GM18951 (cell line): ENCODE data around the gene TAS2R20.
"Not testable (repeated sequence)": the region's sequence is repeated elsewhere in the genome, so short reads cannot be mapped to it uniquely, and the experiment has no call there.

ENCODE experiments used
- POLR2A ChIP-seq: IDR thresholded peaks from 4 replicates; pipeline ENCODE4 v1.6.1; 2011; ENCODE audit warnings: mild to moderate bottlenecking; ENCODE audit not compliant: insufficient read length, insufficient read depth; ENCODE audit errors: extremely low read depth
- in situ Hi-C: fragments of 300-500 bp; cut with MboI; formaldehyde crosslinking; loops from one replicate; pipeline ENCODE4 v1.12.0; 2022; ENCODE audit warnings: low sequenced_read_pairs, mixed read lengths, inconsistent platforms; ENCODE audit not compliant: unreplicated experiment

The TAS2R20 gene

GRCh38 chr12:10998204-10998603 lies at the start of gene TAS2R20:
TSS of gene TAS2R20 (minus strand) at chr12:10998304. CDS start at chr12:10997875, 429 bp downstream.
- no peak for TF ChIP-seq POLR2A
- in situ Hi-C loops = no loop called here

- in situ Hi-C loops = not testable (repeated sequence)
Measured at GRCh38 chr12:11041366-11041765, 43.3 kb upstream of the TAS2R20 start.

DNA sequence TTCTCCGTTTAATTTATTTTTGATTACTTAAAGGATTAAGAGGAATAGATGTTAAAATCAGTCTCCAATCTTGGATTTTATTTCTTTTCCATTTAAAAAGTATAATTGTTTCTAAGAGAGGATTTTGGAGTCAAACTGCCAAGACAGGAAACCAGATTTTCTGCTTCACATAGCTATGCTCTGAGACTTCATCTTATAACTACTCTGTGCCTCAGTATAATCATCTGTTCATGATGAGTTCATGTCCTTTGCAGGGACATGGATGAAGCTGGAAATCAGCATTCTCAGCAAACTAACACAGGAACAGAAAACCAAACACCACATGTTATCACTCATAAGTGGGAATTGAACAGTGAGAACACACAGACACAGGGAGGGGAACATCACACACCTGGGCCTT lies 42.1 kb upstream of the TAS2R20 start:
- in situ Hi-C loops = no loop called here
- TF ChIP-seq POLR2A = no peak

DNA sequence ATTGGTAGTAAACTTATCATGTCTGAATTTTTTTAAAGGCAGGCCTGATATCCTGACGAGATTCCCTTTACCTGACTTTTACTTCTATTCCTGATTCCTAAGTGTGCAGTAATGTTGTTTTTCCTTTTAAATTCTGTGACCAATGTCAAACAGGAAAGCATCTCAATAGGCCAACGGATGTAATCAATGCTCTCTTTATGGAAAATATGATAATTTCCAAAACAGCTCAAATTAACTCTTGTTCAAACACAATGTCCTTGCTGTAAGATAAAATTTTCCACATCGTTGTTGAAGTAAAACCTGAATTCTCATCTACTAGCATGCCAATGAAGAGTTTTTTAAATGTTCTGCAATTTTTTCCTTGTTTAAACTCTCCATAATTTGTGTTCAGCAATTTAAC lies 41.1 kb upstream of the TAS2R20 start:
- TF ChIP-seq POLR2A = no peak
- in situ Hi-C loops = no loop called here

- in situ Hi-C loops = not testable (repeated sequence)
Measured at GRCh38 chr12:11033959-11034358, 35.9 kb upstream of the TAS2R20 start.

GRCh38 chr12:11031307-11031706 lies 33.2 kb upstream of the TAS2R20 start, which contains the start of gene TAS2R31:
TSS of gene TAS2R31 (minus strand) at chr12:11031407. CDS start at chr12:11031335, 72 bp downstream.
- in situ Hi-C loops = no loop called here
- TF ChIP-seq POLR2A = no peak

- TF ChIP-seq POLR2A = no peak
- in situ Hi-C loops = no loop called here
Measured at GRCh38 chr12:11026118-11026517, 28.0 kb upstream of the TAS2R20 start.

DNA sequence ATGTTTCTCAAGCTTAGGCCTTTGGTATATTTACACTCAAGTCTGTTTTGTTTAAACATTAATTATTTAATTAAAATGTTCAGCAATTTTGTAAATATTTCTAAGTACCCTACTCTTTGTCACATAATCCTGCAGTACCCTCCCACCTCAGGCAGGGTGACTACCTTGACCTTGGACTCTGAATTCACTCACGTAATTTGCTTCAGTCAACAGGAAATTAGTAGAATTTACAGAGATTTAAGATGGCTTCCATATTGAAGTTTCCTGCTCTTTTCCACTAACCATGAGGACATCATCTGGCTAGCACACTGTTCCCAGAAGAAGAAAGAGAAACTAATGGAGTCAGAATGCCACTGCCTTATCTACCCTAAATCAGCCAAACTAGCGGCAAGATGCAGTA lies 25.3 kb upstream of the TAS2R20 start:
- in situ Hi-C loops = no loop called here
- no peak for TF ChIP-seq POLR2A

DNA sequence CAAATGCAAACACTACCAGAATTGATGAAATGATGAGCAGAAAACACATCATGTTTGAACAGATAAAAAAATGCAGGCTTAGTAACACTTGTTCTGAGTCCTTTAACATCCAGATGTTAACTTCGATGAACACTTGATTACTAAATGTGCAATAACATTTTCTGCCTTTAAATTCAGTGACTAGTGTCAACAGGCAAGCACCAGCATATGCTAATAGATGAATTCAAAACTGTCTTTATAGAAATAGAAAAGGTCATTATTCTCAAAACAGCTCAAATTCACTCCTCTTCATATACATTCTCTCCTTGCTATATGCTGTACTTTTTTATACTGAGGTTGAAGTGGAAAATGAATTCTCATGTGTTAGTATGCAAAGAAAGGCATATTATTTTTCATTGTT lies 24.4 kb upstream of the TAS2R20 start, which contains the start of gene TAS2R19:
Gene TAS2R19, minus strand, starts transcription at position 101 of the 400 bp plus-strand sequence. Its CDS starts 49 bp downstream, at position 52.
- in situ Hi-C loops = no loop called here
- no peak for TF ChIP-seq POLR2A

- no peak for TF ChIP-seq POLR2A
- in situ Hi-C loops = loop anchor here (5.0 kb wide), 1 partner anchor 55 kb away; no protein-coding TSS in a partner anchor
Measured at GRCh38 chr12:11016937-11017336, 18.8 kb upstream of the TAS2R20 start.

GRCh38 chr12:11015775-11016430 lies 17.8 kb upstream of the TAS2R20 start:
- no peak for TF ChIP-seq POLR2A
- in situ Hi-C loops = loop anchor here (5.0 kb wide), 1 partner anchor 56 kb away; no protein-coding TSS in a partner anchor

- in situ Hi-C loops = no loop called here
- TF ChIP-seq POLR2A = no peak
Measured at GRCh38 chr12:11014234-11014633, 16.1 kb upstream of the TAS2R20 start.

DNA sequence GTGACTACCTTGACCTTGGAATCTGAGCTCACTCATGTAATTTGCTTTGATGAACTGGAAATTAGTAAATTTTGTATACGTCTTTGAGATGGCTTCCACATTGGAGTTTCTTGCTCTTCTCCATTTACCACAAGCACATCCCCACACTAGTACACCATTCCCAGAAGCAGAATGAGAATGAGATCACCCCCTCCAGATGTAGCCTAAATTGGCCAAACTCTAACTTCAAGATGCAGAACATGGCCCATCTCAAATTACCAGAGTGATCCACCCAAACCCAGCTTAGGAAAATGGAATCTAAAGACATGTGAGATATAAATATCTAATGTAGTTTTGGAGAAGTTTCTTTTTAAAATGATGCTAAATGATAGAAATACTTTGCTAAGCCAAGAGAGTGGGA lies 9.5 kb upstream of the TAS2R20 start:
- in situ Hi-C loops = no loop called here
- TF ChIP-seq POLR2A = no peak

DNA sequence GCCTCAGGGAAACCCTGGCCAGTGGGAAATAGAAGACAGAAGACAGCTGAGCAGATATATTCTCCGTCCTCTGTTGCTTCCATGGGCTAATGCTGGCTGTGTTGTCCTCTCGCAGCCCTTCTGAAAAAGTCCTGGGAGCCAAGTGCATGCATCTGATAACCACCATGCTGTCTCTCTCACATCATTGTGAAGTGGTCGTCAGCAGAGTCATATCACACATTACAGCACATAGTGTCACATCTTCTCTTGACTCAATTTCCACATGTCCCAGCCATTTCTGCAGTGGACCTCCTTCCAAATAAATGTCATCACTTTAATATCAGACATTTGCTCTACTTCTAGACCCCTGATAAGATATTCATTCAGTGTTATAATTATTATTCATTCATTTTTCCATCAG lies 3.8 kb downstream of the TAS2R20 start:
- TF ChIP-seq POLR2A = no peak
- in situ Hi-C loops = no loop called here

GRCh38 chr12:10989107-10989506 lies 9.0 kb downstream of the TAS2R20 start:
- TF ChIP-seq POLR2A = no peak
- in situ Hi-C loops = no loop called here

DNA sequence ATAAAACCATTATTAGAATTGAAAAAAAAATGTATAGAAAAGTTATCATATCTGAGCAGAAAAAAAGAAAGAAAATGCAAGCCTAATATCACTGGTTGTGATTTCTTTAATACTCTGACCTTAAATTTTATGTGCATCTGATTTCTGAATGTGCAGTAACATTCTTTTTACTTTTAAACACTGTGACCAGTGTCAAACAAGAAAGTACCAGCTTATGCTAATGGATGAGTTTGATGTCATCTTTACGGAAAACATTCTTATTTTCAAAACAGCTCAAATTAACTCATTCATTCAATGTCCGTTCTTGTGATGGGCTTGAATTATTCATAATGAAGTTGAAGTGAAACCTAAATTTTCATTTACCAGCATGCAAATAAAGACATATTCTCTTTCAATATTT lies 11.3 kb downstream of the TAS2R20 start, which contains the start of gene TAS2R50:
Gene TAS2R50, minus strand, starts transcription at position 101 of the 400 bp plus-strand sequence. Its CDS starts 52 bp downstream, at position 49.
- no peak for TF ChIP-seq POLR2A
- in situ Hi-C loops = no loop called here
